NCI-H82 (cell line): Measurements from ENCODE around the gene CZIB.

Source experiments
- DNase-seq: peaks from one replicate; lab custom pipeline; 2025; lab: John Stamatoyannopoulos, UW

Gene CZIB

GRCh38 chr1:53220171-53220961 is at the start of gene CZIB:
TSS of gene CZIB (minus strand) at chr1:53220634. CDS start at chr1:53220575, 59 bp downstream.
- peak; percentile 97 for DNase-seq

DNA sequence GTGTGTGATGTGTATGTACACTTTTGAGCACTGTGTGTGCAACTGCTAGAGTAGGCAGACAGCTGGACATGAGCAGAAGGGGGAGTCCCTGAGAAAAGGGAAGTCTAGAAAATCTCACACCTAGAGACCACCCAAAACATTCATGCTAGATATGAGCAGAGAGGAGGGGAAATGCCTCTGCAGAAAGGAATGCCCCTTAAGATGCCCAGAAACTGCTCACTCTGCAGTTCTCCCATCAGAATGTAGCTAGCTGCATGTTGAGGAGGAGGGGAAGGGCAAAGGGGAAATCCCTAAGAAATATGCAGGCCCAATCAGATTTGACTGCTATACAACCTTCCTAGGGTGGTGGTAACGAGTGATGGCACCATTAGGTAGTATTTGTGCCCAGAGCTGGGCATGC is 49.7 kb upstream of the CZIB start:
- DNase-seq, result no peak

DNA sequence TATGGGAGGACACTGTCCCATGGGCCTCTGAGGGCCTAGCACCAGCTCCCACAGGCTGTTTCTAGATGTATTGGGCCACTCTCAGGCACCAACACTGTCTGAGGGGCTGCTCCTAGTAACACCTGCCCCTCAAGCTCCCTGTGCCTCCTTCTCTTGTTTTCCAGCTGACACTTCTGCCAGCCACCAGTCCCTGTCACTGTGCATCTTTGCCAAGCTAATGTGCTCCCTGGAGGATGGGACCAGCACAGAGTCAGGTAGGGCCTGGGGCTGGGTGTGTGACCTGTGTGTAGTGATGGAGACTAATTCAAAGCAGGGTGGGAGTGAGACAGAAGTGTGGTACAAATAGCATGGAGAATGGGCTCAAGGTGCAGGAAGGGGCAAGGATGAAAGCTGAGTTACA is 47.3 kb upstream of the CZIB start:
- no peak for DNase-seq

GRCh38 chr1:53266038-53266437 is 45.6 kb upstream of the CZIB start:
- peak; percentile 65 for DNase-seq

GRCh38 chr1:53265581-53265980 is 45.1 kb upstream of the CZIB start:
- DNase-seq, result no peak

GRCh38 chr1:53264048-53264447 is 43.6 kb upstream of the CZIB start:
- DNase-seq, result no peak

DNA sequence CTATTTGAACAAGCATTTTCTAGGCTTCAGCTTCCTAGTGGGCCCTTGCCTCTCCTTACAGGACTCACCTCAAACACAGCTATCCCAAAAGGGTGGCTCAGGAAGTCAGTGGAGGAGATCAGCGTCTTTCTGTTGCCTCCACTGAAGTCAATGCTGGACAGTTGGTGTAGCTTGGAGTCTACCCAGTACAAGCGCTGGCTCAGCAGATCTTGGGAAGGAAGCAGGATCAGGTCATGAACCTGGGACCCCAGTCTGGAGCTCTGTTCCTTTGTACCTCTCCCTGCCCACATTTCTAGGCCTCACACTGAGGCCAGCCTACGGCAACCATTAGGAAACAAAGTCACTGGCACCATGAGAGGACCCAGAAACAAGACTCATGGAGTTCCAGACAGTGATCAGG is 41.6 kb upstream of the CZIB start:
- DNase-seq, result no peak

GRCh38 chr1:53260631-53261247 is 40.3 kb upstream of the CZIB start:
- DNase-seq, result peak; percentile 60

DNA sequence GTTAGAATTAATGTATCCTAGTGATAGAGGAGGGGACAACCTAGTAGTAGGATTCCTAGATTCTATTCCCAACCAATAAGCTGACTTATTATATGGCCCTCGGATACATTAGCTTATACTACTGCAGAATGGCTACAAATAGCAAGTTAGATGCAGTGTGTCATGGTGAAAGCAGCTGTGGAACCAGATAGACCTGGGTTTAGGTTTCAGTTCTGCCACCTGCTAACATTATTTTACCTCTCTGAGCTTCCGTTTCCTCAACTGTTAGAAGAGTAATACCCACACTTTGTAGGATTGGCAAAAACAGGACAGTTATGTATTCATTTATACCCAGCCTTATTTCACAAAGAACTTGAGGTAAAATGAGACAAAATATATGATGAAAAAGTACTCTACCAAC is 39.5 kb upstream of the CZIB start:
- DNase-seq, result no peak

DNA sequence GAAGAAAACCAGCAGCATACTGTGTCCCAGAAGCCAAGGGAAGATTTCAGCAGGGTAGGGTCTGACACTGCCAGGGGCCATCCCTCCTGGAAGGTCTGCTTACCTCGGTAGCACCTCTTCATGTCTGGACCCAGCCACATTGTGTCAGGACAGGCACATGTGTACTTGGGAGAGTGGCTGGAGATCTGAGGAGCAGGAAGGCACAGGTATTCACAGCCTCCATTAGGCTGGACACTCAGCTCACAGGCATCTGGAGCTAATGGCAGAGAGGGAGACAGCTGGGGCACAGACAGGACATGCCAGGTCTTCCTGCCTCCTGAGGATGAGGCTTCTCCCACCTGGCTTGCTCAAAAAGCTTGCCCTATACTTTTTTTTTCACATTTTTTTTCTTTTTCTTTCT is 37.8 kb upstream of the CZIB start:
- DNase-seq, result no peak

DNA sequence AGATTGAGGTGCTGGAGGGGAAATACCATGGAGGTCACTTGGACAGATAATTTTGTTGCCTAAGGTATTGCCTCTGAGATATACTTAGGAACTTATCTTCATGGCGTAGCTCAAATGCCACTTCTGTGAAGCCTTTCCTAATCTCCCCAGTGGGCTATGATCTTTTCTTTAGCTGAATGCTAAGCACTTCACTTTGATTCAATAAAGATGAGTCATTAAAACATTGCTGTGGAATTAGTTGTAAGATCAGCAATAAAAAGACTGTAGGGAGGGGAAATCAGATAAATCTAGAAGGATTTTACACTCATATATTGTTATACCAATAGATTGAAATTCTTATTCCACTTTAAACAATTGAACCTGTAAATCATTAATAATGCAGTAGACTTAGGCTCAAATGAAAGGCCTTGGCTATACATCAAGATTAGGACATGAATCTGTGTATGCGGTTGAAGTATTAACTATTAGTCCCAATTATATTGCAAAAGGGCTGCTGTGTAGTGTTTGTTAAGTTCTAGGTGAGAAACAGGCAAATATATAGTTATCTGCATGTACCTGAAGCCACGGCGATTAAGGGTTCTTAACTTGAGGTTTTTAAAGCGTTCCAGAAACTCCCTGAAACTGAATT is 37.1 kb upstream of the CZIB start:
- no peak for DNase-seq

- DNase-seq, result peak; percentile 26
Observed at GRCh38 chr1:53256511-53257453, 36.3 kb upstream of the CZIB start.

- DNase-seq, result no peak
Observed at GRCh38 chr1:53255031-53255430, 34.6 kb upstream of the CZIB start.

DNA sequence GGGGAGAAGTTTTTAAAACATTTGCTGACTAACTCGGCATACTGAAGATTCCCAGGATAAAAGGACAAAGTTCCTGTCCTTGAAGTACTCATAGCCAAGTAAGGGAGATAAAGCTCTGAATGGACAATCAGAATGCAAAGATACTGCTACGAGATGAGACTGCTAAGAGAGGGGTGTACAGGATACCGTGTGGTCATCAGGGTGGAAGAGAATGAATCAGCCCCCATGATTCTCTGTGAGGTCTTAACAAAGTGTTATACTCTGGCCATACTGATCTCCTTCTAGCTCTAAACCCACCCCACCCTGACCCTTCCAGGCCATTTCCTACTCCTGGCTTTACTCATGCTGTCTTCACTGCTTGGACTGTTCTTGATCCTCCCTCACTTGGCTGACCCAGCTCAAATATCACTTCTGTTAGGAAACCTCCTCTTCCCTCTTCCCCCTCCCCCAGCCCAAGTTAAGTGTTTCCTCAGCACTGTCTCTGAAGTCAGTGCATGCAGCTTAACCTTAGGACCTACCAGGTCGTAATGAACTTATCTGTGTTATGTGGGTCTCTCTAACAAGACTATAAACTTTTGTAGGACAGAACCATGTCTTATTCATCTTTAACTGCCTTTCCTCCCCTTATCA is 33.7 kb upstream of the CZIB start:
- no peak for DNase-seq

- DNase-seq, result no peak
Observed at GRCh38 chr1:53250325-53250724, 29.9 kb upstream of the CZIB start.

GRCh38 chr1:53249706-53250105 is 29.3 kb upstream of the CZIB start:
- DNase-seq, result peak; percentile 98

DNA sequence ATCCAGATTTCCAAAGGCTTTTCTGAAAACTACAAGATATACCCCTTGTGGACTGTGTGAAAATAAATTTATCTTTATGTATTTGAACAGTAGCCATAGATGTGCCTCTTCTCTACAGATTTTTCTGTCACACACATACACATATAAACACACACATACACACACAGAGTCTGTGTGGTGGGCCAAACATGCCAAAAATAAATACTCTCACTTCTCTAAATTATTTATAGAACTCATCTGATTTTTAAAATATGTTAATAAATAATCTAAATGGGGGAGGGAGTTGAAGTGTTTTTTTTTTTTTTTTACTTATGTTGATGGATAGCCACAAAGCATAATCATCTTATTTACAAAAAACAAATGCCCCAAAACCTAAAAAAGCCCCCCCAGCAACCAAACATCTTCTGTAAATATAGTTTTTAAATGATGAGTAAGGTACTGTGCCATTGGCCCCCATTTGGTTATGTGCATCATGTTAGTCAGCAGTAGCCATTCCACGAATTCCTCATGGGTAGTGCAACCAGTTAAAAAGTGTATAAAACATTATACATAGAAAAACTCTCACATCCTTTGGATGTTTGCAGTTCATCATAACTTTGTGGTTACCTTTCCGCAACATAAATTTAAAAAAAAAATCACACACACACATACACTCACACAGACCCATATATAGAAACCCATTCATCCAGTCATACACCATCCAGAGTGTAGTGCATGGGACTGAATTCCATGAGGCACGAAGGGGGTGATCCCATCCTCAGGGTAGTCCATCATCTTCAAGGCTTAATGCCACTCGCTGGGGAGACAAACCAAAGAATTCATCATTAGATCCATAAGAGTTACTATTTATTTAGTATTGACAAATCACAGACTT is 26.1 kb upstream of the CZIB start:
- DNase-seq, result no peak

- no peak for DNase-seq
Observed at GRCh38 chr1:53244141-53244540, 23.7 kb upstream of the CZIB start.

GRCh38 chr1:53242381-53242780 is 21.9 kb upstream of the CZIB start:
- no peak for DNase-seq

DNA sequence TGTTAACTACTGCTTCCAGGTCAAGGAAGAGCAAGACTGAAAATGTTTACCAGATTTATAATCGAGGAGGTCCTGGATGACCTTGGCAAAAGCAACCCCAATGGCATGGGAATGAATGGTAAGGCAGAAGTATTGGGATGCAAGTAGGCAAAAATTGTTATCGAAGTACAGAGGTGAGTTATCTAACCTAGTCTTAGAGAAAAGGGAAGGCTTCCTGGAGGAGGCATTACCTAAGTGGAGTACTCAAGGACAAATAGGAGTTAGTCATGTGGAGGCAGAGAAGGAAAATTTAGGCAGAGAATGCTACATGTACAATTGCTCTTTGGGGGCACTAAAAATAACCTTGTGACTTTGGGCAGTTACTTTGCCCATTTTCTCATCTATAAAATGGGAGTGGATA is 21.4 kb upstream of the CZIB start:
- DNase-seq, result no peak
